Lower lobe of right lung (tissue), 2 donors: ENCODE measurements around the gene GLMN. TPM values are rescaled to one million over a fixed set of nuclear protein-coding genes. Genes with fewer than 3 reads are reported as not detected.
"Not testable (repeated sequence)": the region's sequence is repeated elsewhere in the genome, so short reads cannot be mapped to it uniquely, and the experiment has no call there.

ENCODE experiments used
- ATAC-seq, 2 donors: fragments of 200-7000 bp; cut with Tn5 transposase; one replicate each; pipeline ENCODE4 v1.9.1; 2020 to 2022; ENCODE audit warnings: mild to moderate bottlenecking in 2 of 2, moderate library complexity in 2 of 2
- DNase-seq: peaks from one replicate; pipeline ENCODE4 v3.0.0-alpha.2; 2020
- H3K27ac ChIP-seq: fragments of 200-600 bp; one replicate; pipeline ENCODE4 v1.8.0; 2022
- H3K27me3 ChIP-seq: fragments of 200-600 bp; one replicate; pipeline ENCODE4 v1.8.0; 2022; ENCODE audit warnings: low read depth
- H3K36me3 ChIP-seq: fragments of 200-600 bp; one replicate; pipeline ENCODE4 v1.8.0; 2022; ENCODE audit warnings: mild to moderate bottlenecking
- H3K4me1 ChIP-seq: fragments of 200-600 bp; one replicate; pipeline ENCODE4 v1.8.0; 2022
- H3K4me3 ChIP-seq: fragments of 200-600 bp; one replicate; pipeline ENCODE4 v1.8.0; 2022; ENCODE audit warnings: mild to moderate bottlenecking
- H3K9me3 ChIP-seq: fragments of 200-600 bp; one replicate; pipeline ENCODE4 v1.8.0; 2022
- CTCF ChIP-seq: fragments of 200-600 bp; IDR thresholded peaks from one replicate; pipeline ENCODE4 v1.8.0; 2022; ENCODE audit warnings: antibody characterized with exemption, mild to moderate bottlenecking
- intact Hi-C: fragments of 100-400 bp; cut with DNase I; formaldehyde crosslinking; loops from one replicate; pipeline ENCODE4 v1.11.0; 2022
- total RNA-seq: library from RNA; stranded (reverse); fragmentation: NEBNext Ultra II Directional; extraction: Animal tissue kit (Norgen Biotek cat#: 25700); gene quantifications from one replicate; pipeline ENCODE4 v1.2.1, GENCODE V29; 2021
- donor health status: DM: no; HTN: yes; CAD: no; lungs with severe emphysema.

Gene GLMN
- total RNA-seq, 1 donor from 2014 or later = 6.5 TPM

- Histone ChIP-seq H3K36me3 (peaks cover 30% of the 10 kb centered on the region), H3K27ac (no peak overlapping the region), H3K9me3 (no peaks in the 10 kb centered on the region), H3K27me3 (no peaks in the 10 kb centered on the region), H3K4me1 (no peaks in the 10 kb centered on the region), H3K4me3 (no peak overlapping the region)
- ATAC-seq = no peak
- intact Hi-C loops = no loop called here
- no peak for TF ChIP-seq CTCF
- DNase-seq = no peak
Measured at GRCh38 chr1:92274939-92275338, 23.8 kb downstream of the GLMN start.

- DNase-seq (no peak), ATAC-seq (no peak)
- Histone ChIP-seq H3K27ac (no peak overlapping the region), H3K9me3 (no peaks in the 10 kb centered on the region), H3K27me3 (no peaks in the 10 kb centered on the region), H3K4me1 (no peaks in the 10 kb centered on the region), H3K36me3 (peaks cover 27% of the 10 kb centered on the region), H3K4me3 (no peak overlapping the region)
- TF ChIP-seq CTCF = no peak
- intact Hi-C loops = no loop called here
Measured at GRCh38 chr1:92273039-92273438, 25.7 kb downstream of the GLMN start.

DNA sequence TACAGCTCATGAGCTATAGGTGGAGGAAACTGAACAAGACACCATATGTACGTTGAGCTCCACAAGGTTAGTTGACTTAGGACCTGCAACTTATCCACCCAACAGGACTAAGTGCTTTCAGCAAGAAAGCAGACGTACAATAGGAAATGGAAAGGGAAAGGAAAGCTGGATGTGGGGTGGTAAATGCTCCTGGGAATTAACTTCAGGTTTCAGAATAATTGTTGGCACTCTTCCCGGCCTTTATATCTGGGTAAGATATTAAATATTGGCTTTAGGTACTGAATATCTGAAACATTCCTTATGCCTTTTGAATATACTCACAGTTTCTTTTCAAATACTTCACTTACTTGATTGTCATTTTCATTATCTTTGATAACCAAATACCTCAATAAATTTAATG, 36.3 kb downstream of the GLMN start:
- no peak for DNase-seq
- intact Hi-C loops = no loop called here
- no peak for ATAC-seq
- H3K4me1 ChIP-seq = no peaks in the 10 kb centered on the region
- peaks cover 56% of the 10 kb centered on the region for H3K36me3 ChIP-seq
- TF ChIP-seq CTCF = no peak
- H3K27me3 ChIP-seq = no peaks in the 10 kb centered on the region
- H3K9me3 ChIP-seq = no peaks in the 10 kb centered on the region
- H3K27ac ChIP-seq = no peak overlapping the region
- no peak overlapping the region for H3K4me3 ChIP-seq

DNA sequence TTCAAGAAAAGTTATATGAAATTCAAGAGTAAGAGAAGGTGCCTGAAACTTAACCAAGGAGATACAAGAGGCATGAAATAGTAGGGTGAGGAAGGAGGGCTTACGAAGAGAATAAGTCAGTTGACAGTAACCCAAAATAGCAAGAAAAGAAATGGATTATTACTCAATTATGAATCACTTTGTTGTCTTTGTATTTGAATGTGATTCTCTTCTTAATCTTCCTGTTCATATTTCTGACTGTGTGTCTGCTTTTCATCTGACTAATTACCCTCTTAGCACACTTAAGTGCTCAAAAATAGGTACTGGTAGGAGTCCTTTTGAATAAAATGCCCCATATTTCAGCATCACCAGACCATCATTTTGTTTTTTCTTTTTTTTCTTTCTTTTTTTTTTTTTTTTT, 39.4 kb downstream of the GLMN start:
- H3K9me3 ChIP-seq = peaks cover 10% of the 10 kb centered on the region
- intact Hi-C loops = no loop called here

DNA sequence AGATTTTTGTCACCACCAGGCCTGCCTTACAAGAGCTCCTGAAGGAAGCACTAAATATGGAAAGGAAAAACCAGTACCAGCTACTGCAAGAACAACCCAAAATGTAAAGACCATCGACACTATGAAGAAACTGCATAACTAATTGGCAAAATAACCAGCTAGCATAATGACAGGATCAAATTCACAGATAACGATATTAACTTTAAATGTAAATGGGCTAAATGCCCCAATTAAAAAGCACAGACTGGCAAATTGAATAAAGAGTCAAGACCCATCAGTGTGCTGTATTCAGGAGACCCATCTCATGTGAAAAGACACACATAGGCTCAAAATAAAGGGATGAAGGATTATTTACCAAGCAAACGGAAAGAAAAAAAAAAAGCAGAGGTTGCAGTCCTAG, 44.1 kb downstream of the GLMN start:
- H3K27me3 ChIP-seq, intact Hi-C loops, H3K4me3 ChIP-seq, H3K4me1 ChIP-seq, ATAC-seq, DNase-seq, H3K27ac ChIP-seq: not testable (repeated sequence)
- H3K36me3 ChIP-seq = peaks cover 27% of the 10 kb centered on the region
- H3K9me3 ChIP-seq = peaks cover 10% of the 10 kb centered on the region

More for the DNA sequence above, 39.4 kb downstream of the GLMN start:
- no peak overlapping the region for H3K4me3 ChIP-seq
- no peaks in the 10 kb centered on the region for H3K27me3 ChIP-seq
- H3K4me1 ChIP-seq = no peaks in the 10 kb centered on the region
- no peak overlapping the region for H3K27ac ChIP-seq
- ATAC-seq = no peak
- H3K36me3 ChIP-seq = peaks cover 45% of the 10 kb centered on the region
- DNase-seq = no peak
- no peak for TF ChIP-seq CTCF

- intact Hi-C loops = no loop called here
- Histone ChIP-seq H3K27me3 (no peaks in the 10 kb centered on the region), H3K27ac (no peak overlapping the region), H3K4me1 (no peaks in the 10 kb centered on the region), H3K4me3 (no peak overlapping the region), H3K36me3 (peaks cover 17% of the 10 kb centered on the region), H3K9me3 (no peaks in the 10 kb centered on the region)
- DNase-seq = no peak
- ATAC-seq = no peak
- no peak for TF ChIP-seq CTCF
Measured at GRCh38 chr1:92244376-92244775, 54.4 kb downstream of the GLMN start.
